ENCODE data around the gene PODNL1.
"Not testable (repeated sequence)": the region's sequence is repeated elsewhere in the genome, so short reads cannot be mapped to it uniquely, and the experiment has no call there.

The PODNL1 gene

DNA sequence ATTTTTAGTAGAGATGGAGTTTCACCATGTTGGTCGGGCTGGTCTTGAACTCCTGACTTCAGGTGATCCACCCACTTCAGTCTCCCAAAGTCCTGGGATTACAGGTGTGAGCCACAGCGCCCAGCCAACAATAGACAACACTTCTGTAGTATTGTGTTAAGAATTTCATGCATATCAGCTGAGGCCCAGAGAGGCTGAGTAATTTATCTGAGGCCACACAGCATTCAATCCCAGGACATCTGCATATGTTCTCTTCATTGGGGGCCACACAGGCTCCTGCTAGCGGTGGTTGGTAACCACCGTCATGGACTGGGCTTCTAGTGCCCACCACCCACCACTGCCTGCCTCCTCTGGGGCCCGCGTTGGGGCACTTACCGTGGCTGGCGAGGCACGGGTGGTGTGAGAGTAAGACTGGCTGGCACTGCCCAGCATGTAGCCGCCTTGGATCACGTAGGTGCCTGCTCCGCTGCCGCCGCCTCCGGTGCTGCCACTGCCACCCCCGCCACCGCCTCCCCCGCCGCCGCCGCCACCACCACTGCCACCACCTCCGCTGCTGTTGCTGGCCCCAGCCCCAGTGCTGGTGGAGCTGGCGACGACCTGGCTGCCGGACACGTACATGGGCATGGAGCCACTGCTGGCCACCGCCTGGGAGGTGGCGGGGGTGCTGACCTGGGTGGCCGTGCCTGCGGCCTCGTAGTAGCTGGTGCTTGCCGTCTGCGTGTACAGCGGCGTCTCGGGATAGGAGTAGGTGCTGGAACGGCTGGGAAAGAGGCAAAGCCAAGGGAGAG, 34.3 kb upstream of the PODNL1 start:
- DNase-seq (ENCODE audit: low spot score): no peak

DNA sequence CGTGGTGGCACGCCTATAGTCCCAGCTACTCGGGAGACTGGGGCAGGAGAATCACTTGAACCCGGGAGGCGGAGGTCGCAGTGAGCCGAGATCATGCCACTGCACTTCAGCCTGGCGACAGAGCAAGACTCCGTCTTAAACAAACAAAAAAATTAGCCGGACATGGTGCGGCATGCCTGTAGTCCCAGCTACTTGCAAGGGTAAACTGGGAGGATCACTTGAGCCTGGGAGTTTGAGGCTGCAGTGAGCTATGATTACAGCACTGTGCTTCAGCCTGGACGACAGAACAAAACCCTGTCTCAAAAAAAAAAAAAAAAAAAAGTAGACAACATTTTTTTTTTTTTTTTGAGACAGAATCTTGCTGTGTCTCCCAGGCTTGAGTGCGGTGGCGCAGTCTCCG, 33.7 kb upstream of the PODNL1 start:
- DNase-seq (ENCODE audit: low spot score): not testable (repeated sequence)

DNA sequence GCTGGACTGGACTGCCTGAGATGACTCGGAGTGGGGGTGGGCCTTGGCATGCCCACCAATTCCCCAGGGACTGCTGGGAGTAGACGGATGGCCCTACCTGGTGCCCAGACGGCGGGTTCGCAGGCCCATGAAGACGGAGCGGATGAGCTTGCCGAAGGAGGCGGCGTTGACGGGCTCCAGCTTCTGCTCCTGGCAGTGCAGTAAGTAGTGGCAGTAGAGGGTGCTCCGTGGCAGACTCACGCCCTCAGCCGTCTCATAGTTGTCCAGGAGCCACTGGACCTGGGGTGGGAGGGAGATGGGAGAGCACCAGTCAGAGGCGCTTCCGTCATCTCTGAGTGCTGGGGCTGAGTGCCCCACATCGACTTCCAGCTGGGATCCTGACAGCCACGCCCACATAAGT, 31.7 kb upstream of the PODNL1 start:
- no peak for DNase-seq (ENCODE audit: low spot score)

DNA sequence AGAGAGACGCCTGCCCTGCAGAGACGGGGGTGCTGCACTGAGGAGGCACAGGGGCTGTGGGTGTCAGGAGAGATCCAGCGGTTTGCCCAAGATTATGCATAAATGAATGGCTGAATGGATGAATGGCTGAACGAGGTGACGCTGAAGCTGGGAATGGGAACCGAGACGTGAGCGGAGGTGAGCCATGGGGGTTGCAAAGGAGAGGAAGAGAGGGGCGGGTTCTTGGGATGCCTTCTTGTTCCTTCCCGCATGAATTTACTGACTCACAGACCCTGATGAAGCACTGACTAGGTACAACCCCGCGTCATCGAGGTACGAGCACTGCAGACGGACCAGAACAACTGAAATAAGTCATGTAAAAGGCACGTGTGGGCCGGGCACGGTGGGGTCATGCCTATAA, 30.8 kb upstream of the PODNL1 start:
- no peak for DNase-seq (ENCODE audit: low spot score)

DNA sequence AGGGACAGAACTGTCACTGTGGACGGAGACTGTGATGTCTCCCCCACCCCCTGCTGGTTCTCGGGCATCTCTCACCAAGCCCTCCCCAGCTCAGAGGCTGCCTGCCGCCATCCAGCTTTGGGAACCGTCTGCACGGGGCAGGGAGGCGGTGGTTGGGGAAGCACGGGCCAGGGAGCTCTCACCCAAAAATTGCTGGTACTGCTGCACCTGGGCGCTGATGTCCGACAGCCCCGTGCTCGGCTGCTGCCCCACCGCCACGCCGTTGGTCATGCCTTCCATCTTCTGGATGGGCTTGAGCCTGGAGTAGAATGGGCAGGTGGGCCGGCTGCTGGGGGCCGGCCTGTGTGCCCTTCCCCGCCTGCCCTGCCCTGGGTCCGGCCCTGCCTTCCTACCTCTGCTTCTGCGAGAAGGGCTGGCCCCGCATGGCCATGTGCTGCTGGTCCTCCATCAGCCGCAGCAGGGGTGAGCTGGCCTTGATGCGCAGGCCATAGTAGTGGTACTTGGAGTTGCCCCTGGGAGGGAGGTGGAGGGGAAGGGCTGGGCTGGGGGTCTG, 30.2 kb upstream of the PODNL1 start:
- no peak for DNase-seq (ENCODE audit: low spot score)

DNA sequence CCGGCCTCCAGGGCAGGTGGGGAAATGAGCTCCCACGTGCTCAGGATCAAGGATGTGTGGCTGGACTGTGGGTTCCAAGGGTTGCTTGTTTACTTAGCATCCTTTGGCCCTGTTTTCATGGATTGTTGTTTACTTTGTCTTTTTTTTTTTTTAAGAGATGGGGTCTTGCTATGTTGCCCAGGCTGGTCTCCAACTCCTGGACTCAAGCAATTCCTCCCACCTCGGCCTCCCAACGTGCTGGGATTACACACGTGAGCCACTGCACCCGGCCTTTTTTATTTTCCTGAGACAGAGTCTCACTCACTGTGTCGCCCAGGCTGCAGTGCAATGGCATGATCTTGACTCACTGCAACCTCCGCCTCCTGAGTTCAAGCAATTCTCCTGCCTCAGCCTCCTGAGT, 29.0 kb upstream of the PODNL1 start:
- not testable (repeated sequence) for DNase-seq (ENCODE audit: low spot score)

DNA sequence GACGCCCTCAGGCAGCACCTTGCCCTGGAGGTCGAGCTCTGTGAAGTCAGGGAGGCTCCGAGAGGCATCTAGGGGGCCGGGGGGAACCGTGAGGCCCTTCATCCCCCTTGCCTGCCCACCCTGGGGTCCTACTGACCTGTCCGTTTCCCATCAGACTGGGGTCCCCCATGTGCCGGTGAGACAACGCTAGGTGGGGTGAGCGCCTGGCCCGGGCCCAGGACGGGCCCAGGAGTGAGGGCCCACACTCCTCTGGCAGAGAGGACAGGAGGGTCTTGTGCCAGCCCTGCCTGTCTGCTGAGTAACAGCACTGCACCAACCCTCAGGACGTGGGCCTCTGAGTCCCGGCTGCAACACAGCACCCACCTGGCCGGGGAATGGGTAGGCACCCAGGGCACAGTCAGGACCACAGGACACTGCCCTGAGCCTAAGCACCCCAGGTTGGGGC, 28.5 kb upstream of the PODNL1 start:
- DNase-seq (ENCODE audit: low spot score): no peak

DNA sequence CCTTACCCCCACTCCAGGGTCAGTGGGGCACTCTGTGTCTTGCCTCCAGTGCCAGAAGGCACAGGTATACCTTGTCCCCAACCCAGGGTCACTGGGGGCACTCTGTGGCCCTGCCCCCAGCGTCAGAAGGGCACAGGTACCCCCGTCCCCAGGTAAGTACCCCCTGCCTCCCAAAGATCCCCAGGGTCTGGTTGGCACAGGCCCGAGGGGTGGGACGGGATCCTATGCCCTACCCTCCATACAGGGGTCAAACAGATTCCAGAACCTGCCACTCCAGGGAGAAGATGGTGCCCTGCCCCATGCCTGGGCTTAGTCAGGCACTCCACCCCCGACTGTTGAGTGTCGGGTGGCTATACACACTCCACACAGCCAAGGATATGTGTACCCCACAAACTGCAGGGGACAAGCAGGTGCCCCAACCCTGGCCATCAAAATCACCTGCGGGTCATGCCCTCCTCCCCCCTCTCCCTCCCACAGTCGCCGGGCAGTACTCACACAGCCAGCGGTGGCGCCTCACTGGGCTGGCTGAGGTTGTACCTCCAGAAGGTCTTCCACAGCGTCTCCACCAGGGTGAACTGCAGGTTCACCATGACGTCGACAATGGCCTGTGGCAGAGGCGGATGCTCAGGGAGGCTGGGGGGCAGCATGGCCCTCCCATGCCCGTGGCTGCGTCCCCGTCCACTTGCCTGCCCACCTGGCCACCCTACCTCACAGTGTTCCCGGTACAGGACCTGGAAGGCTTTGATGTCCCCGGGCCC, 27.9 kb upstream of the PODNL1 start:
- no peak for DNase-seq (ENCODE audit: low spot score)

DNA sequence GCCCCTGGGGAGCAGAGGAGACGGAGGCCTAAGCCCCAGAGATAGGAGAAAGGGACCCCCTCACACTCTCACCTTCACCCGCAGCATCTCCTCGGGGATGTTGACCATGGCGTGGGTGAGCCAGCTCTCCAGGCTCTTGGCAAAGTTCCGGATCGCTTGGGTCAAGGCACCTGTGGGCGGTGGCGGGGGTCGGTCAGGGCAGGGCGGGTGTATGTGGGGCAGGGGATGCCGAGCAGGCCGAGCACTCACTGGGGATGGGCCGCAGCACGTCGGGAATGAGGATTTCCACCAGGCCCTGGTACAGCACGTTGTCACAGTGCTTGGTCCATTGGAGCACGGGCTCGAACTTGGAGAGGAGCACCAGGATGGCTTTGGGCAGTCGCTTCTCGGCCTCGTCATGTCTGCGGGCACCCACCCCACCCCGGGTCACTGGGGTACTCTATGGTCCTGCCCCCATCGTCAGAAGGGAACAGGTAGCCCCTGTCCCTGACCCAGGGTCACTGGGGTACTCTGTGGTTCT, 27.2 kb upstream of the PODNL1 start:
- no peak for DNase-seq (ENCODE audit: low spot score)

DNA sequence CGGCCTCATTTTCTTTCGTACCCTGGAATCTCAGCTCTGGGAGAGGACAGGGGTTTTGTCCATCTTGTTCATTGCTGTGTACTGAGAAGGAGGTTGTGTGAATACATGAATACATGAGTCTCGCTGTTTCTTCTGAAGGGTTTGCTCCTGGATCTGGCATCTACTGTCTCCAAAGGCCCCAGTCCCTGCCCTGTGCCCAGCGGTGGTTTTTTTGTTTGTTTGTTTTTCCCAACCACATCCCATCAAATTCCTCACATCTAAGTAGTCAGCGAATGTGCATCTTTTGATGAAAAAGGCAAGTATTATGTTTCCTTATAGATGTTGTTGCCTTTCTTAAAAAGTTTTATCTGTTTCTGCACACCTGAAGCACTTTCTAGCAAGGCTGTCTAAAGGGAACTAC, 26.6 kb upstream of the PODNL1 start:
- peak; percentile 67 for DNase-seq (ENCODE audit: low spot score)

DNA sequence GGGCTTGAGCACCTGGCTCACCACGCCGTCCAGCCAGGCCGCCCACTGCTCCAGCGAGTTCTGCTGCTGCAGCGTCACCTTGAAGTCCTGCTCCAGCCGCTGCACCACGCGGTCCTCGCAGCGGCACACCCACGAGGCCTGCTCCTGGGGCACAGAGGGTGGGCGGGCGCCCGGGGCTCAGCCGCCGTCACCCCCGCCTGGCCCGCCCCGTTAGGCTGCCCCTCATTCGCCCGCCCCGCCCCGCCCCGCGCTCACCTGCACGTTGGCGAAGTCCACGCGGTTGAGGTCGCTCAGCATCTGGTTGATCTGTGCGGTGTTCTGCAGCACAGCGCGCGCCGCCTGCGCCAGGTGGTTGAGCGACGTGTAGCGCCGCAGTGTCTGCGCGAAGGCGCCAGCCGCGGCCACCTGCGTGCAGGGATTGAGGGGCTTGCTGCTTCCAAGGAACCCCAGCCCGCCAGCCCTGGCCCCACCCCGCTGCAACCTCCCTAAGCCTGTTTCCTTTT, 25.4 kb upstream of the PODNL1 start:
- no peak for DNase-seq (ENCODE audit: low spot score)

DNA sequence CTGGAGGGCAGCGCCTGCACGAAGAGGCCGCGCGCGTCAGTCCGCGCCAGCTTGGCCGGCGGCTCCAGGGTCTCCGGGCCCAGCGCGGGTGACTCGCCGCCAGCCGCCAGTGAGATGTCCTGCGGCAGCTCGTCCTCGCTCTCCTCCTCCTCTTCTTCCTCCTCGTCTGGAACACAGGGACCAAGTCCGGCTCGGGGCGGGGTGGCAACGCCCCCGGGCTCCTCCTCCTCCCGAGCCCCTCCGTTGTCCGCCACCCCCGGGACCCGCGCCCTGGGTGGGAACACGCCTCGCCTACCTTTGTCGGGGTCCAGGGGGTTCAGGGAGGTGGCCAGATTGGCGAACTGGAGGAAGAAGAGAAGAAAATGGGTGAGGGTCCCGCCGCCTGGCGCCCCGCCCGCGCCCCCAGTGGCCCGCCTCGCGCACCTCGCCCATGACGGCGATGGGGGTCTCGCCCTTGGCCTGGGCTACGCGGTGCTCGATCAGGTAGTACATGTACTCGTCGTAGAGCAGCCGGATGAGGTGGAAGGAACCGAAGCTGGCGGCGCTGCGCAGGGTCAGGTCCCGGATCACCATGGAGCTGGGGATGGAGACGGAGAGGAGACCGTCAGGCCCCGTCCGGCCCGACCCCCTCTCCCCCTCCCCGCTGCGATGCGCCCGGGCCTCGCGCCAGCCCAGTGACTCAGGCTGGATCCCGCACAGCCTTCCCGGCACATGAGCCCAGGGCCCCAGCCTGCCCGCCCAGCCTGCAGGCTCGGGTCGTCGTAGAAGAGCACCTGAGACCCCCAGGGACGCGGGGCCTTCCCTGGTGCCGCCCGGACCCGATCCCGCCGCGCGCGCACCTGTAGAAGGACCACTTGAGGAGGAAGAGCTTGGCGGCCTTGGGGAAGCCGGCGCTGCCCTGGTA, 24.7 kb upstream of the PODNL1 start:
- DNase-seq (ENCODE audit: low spot score): no peak

DNA sequence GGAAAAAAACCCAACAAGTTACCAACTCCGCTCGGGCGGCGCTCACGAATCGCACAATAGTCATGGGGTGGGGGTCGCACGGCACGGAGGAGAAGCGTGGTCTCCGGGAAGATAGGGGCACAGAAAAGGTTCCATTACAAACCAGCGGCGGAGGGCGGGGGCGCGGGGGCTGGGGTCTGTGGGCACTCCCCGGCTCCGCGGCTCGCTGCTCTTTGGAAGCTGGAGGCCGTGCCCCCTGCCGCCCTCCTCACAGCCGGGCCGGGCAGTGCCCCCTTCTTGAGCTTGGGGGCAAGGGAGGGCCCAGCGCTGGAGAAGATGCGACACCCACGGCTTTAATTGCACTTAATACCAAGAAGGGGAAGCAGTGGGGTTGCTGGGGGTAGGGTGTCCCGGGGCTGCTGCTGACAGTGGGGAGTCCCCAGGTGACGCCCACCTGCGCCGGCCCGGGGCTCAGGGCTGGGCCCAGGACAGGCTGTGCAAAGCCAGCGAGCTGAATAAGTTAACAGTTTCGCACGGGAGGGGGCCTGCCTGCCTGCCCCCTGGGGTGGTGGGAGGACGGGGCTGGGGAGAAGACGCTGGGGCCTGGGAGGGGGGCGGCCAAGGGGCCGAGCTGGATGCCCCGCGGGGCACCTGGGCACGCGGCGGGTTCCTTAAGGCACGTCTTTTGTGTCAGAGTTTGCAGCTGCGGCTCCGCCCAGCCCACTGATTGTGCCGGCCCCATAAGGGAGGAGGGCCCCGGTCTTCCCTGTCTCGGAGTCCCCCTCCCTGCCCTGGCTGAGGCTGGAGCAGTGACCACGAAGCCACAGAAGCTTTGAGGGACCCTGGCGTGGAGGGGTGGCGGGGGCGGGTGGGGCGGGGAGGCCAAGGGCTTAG, 23.8 kb upstream of the PODNL1 start:
- no peak for DNase-seq (ENCODE audit: low spot score)

DNA sequence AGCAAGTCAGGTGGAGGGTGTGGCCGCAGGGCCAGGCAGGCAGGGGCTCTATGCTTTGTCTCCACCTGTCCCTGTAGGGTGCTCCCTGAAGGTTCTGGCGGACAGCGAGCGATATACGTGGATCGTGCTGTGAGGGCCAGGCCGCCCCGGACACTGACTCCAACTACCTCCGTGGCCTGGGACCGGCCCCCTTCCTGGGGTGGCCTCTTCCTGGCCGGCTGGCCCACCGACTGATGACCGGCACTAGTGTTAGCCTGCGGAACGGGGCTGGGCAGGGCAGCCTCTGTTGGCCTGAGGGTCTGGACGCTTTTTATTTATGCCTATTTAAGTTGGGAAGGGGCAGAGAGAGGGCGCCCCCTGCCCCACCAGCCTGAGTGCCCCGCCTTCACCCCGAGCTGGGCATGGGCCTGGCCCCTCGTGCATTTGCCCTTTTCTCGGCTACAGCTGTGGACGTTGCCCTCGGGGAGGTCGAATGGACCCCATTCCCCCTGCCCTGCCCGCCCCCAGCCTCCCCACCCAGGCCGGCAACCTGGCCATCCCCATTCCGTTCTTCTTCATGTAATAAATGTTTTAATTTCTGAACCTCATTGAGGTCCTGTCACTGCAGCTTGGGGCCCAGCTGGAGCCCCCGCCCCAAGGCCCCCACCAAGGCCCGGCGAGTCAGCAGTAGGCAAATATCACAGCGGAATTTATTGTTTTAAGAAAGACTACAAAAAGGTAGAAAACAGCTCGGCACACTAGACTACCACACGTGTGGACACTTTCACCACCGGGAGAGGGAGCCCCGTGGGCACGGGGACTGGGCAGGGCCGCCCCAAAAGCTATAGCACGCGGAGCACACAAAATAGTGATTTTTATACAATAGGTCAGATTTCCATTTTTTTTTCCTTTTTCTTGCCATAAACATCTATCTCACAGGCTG, 22.9 kb upstream of the PODNL1 start:
- no peak for DNase-seq (ENCODE audit: low spot score)

DNA sequence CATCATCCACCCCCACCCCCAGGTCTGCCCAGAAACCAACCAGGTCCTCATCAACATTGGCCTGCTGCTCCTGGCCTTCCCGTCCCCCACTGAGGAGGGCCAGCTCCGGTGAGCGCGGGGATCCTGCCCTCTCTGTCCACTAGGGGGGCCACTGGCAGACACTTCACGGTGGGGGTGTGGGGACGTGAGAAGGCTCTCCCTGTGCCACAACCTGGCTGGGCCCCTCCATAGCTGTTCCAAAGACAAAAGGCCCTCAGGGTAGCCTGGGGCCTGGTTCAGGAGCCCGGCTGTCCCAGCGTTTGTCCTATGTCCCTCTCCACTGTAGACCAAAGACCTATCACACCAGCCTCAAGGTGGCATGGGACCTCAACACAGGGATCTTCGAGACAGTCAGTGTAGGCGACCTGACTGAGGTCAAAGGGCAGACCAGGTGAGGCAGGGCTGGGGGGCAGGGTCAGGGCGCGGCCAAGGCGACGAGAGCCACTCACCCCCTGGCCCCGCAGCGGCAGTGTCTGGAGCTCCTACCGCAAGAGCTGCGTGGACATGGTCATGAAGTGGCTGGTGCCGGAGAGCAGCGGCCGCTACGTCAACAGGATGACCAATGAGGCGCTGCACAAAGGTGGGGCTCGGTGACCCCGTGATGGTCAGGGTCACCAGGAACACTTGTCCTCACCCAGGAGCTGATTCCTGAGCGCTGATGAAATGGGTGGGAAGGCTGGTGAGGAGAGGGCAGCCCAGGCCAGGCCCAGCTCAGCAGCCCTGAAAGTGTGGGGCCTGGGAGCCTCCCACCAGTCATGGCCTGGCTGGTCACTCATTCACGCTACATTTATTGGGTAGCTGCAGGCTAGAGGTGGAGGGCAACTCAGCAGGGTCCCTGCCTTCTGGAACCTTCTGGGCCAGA, 22.0 kb upstream of the PODNL1 start:
- no peak for DNase-seq (ENCODE audit: low spot score)

DNA sequence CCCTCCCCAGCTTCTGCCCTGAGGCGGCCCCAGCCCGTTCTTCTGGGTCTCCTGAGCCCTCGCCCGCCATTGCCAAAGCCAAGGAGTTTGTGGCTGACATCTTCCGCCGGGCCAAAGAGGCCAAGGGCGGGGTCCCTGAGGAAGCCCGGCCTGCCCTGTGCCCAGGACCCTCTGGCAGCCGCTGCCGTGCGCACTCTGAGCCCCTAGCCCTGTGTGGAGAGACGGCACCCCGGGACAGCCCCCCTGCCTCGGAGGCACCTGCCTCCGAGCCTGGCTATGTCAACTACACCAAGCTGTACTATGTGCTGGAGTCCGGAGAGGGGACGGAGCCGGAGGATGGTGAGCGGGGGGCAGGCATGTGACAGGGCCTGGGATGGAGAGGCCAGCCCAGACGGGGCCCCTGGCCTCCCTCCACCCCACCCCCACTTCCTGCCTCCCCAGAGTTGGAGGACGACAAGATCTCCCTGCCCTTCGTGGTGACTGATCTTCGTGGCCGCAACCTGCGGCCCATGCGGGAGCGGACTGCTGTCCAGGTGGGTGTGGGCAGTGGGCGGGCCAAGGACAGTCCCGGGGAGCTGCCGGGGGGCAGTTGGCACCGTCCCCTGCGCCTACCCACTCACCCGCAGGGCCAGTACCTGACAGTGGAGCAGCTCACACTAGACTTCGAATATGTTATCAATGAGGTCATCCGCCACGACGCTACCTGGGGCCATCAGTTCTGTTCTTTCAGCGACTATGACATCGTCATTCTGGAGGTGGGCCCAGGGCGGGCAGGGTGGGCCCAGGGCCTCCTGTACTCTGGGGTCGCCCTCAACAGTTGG, 21.1 kb upstream of the PODNL1 start:
- DNase-seq (ENCODE audit: low spot score): no peak

DNA sequence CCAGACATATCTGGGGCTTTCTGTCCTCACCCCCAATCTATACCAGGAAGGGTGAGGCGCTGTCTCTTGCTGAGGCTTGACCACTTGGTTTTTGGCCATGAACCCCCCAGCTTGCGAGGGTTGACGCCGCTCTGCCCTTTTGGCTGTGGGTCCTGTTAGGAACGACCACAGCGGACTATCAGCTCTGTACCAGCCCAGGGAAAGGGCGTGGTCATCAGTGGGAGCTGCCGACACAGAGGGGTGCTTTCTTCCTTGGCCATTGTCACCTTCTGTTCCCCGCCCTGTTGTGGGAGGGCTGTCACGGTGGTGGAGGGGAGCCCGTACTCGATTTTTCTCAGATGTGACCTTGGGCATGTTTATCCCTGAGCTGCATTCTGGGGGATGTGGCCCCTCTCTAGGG, 19.8 kb upstream of the PODNL1 start:
- DNase-seq (ENCODE audit: low spot score): no peak

DNA sequence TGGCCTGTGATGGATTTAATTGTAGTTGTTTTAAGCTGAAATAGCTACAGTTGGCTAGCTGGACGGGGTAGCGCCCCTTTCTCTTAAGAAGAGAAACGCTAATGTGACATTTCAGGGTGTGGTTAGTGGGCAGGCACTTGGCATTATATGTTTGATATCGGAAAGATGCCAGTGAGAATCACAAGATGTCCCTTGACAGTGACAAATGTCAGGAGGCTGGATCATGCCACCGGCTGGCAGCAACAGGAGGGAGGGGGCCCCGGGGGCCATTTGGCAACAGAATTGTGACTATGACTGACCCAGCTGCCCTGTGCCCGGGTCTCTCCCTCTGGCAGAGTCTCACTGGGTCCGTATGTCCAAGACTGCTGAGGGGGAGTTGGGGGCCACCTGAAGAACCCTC, 18.8 kb upstream of the PODNL1 start:
- DNase-seq (ENCODE audit: low spot score): no peak

Data from hepatic stellate cell (primary cell).